ENCODE data around the gene GET4.
"Not testable (repeated sequence)": the region's sequence is repeated elsewhere in the genome, so short reads cannot be mapped to it uniquely, and the experiment has no call there.

Gene GET4

DNA sequence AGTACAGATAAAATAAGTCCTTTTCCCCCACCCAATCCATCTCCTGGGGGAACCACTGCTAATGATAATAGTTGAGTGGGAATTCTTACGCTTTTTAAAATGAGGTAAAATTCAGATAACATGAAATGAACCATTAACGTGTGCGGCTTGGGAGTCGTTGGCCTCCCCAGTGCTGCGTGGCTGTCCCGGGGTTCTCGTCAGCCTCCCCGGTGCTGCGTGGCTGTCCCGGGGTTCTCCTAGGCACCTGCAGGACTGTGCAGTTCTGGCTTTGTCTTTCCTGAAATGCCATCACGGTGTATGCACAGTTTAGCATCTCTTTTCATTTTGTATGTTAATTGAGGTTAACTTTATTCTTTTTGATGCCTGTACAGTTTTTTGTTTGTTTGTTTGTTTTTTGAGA is 30.6 kb upstream of the GET4 start:
- FAIRE-seq: no peak

DNA sequence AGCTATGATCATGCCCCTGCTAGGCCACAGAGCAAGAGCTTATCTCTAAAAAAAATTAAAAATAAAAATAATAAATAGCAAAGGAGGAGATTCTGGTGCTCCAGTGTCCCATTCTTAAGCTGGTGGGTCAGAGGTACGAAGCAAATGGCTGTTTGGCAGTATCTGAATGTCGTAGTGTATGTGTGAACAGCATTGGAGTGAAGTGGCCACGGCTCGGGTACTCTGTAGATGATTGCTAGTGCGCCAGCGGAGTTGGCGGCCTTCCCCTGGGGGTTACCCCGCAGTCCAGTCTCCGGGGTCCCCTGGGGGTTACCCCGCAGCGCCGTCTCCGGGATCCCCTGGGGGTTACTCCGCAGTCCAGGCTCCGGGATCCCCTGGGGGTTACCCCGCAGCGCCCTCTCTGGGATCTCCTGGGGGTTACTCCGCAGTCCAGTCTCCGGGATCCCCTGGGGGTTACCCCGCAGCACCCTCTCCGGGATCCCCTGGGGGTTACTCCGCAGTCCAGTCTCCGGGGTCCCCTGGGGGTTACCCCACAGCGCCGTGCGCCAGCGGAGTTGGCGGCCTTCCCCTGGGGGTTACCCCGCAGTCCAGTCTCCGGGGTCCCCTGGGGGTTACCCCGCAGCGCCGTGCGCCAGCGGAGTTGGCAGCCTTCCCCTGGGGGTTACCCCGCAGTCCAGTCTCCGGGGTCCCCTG is 29.2 kb upstream of the GET4 start:
- not testable (repeated sequence) for FAIRE-seq

GRCh38 chr7:847728-848127 is 28.6 kb upstream of the GET4 start:
- FAIRE-seq: not testable (repeated sequence)

DNA sequence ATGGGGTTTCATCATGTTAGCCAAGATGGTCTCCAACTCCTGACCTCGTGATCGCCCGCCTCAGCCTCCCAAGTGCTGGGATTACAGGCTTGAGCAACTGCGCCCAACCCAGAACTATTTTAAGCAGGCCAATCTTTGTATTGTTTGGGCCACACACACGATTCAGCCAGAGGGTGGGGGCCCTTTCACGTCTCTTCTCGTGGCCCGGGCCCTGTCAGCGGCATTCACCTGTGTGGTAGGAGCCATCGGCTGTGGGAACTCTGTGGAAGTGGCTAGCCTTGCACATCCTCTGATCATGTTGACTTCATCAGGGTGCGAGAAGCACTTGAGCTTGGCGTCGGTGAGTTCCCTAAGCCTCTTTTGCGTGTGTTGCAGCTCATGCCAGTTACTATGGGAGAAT is 27.2 kb upstream of the GET4 start:
- FAIRE-seq: no peak

DNA sequence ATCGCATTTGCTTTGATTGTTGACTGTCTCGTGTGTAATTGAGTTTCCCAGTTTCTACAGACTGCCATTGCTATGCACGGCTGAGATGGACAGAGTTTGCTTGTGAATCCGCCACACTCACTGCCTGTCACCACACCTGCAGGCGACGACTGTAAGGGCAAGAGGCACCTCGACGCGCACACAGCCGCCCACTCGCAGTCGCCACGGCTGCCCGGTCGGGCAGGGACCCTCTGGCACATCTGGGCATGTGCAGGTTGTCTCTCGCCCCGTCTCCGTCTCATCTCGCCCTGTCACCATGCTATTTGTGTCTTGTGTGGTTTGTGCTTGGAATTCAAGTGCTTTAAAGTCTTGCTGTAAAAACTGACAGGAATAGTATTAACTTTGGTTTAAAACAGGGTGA is 26.6 kb upstream of the GET4 start:
- FAIRE-seq: no peak

DNA sequence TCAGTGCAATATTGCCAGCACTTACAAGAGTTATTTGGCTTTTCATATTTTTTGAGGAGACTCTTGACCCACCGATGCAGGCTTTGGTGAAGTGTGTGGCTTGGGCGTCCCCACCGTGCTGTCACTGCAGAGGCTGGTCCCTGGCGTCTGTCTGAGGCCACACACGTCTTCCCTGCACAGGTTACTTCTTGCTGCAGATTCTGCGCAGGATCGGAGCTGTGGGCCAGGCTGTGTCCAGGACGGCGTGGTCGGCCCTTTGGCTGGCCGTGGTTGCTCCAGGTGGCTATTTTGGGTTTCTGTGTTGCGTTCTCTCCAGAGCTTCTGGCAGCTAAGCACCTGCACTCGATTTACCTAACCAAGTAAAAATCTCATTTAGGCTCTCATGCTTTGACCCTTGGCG is 25.1 kb upstream of the GET4 start:
- FAIRE-seq: no peak

- FAIRE-seq: no peak
Measured at GRCh38 chr7:853366-854117, 22.8 kb upstream of the GET4 start.

- no peak for FAIRE-seq
Measured at GRCh38 chr7:854118-854775, 22.1 kb upstream of the GET4 start.

DNA sequence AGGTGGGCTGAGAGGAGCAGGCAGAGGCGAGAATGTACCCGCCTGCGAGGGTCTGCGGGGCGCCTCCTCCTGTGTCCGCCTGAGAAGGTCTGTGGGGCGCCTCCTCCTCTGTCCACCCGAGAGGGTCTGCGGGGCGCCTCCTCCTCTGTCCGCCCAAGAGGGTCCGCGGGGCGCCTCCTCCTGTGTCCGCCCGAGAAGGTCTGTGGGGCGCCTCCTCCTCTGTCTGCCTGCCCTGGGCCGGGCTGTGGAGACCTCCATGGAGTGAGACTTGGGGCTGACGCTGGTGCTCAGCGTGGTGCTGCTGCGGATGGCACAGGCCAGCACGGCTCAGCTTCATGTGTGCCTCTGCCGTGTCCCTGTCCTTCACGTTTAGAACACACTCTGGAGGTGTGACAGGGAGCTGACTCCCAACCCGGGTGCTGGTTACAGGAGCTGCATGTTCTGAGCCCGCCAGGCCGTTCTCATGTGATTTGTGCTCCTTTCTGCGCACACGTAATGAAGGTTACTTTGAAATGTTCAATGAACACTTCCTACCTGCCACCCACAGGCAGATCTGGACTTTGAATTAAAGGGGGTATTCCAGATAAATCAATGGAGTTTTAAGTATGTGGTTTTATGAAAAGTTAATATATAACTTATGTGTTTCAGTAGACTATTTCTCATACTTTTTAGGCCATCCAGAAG is 20.5 kb upstream of the GET4 start:
- FAIRE-seq: no peak

- FAIRE-seq: no peak
Measured at GRCh38 chr7:856444-857095, 19.8 kb upstream of the GET4 start.

GRCh38 chr7:857661-858060 is 18.7 kb upstream of the GET4 start:
- FAIRE-seq: no peak

DNA sequence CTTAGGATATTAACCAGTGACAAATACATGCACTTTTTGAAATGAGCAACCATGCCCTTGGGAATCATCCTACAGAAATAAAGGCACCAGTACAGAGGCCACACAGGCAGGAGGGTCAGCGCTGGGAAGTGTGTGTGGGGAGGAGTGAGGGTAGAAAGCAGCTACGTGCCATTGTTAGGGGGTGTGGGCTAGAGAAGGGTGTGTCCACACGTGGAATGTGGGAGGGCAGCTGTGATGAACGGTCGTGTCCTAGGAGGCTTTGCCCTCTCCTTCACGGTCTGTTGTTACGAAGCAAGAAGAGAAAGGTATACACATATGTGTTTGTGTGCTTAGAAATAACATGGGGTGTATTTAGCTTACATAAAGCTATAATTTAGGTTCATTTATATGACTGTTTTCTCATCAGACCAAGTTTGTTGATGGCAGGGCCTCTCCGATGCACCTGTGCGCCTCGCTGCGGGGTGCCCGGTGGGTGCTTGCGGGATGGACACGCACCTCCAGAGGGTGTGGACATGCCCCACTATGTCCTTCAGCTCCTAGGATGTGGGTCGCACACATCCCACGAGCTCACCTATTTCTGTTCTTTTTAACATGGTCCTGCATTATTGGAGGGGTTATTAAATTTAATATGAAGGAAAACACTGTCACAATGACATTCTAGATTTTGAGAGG is 16.9 kb upstream of the GET4 start:
- no peak for FAIRE-seq

- no peak for FAIRE-seq
Measured at GRCh38 chr7:860149-860548, 16.2 kb upstream of the GET4 start.

DNA sequence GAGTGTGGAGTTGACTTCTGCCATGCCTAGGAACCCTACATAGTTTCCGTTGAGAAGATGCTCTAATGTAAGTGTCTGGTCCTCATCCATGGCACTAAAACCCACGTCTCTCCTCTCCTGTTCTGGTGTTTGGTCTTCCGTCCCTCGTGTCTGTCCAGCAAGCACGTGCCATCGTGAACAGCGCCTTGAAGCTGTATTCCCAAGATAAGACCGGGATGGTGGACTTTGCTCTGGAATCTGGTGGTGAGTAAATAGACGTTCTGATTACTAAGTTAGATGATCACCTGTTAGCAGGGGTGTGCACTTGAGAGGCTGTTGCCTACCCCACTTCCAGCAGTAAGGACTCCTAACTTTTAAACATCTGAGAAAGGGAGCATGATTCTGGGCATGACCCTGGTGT is 15.1 kb upstream of the GET4 start:
- FAIRE-seq: no peak

DNA sequence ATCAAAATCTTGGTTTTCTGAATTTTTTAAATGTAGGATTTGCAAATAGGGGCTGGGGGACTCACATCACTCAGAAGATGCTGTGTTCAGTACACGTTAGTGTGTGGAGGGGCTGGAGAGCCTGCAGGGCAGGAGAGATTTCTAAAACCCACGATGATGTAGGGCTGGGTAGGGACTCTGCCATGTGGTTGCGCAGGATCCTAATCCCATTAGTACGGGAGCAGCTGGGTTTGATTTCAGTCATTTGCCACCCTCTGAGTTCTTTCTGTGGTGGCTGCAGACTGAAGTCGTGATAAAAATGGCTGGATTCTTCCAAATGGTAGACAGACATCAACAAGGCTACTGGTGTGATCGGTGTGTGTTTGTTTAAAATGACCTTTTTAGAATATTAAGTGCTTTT is 14.2 kb upstream of the GET4 start:
- FAIRE-seq: no peak

DNA sequence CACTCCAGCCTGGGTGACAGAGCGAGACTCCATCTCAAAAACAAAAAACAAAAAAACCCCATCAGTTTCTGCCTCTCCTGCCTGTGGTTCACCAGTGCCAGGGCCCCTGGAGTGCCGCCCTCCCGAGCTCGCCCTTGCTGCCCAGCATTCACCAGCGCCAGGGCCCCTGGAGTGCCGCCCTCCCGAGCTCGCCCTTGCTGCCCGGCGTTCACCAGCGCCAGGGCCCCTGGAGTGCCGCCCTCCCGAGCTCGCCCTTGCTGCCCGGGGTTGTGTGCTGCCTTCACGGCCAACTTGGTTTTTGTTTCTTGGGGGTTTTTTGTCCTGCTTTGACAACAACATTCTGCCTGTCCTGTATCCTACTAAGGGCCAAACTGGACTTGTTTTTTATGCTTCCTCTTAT is 13.2 kb upstream of the GET4 start:
- no peak for FAIRE-seq

DNA sequence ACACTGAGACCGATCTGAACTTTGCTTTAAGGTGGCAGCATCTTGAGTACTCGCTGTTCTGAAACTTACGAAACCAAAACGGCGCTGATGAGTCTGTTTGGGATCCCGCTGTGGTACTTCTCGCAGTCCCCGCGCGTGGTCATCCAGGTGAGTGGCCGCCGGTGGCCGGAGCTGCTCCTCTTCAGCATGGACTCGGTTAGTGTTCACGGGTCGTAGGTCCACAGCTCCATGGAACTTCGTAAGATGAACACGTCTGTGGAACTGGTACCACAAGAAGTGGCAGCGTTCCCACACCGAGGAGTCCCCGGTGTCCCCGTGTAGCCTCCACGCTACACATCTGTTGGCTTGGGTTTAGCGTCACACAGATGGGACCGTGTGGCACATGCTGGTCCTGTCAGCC is 10.4 kb upstream of the GET4 start:
- no peak for FAIRE-seq

GRCh38 chr7:867001-867405 is 9.4 kb upstream of the GET4 start:
- FAIRE-seq: no peak

DNA sequence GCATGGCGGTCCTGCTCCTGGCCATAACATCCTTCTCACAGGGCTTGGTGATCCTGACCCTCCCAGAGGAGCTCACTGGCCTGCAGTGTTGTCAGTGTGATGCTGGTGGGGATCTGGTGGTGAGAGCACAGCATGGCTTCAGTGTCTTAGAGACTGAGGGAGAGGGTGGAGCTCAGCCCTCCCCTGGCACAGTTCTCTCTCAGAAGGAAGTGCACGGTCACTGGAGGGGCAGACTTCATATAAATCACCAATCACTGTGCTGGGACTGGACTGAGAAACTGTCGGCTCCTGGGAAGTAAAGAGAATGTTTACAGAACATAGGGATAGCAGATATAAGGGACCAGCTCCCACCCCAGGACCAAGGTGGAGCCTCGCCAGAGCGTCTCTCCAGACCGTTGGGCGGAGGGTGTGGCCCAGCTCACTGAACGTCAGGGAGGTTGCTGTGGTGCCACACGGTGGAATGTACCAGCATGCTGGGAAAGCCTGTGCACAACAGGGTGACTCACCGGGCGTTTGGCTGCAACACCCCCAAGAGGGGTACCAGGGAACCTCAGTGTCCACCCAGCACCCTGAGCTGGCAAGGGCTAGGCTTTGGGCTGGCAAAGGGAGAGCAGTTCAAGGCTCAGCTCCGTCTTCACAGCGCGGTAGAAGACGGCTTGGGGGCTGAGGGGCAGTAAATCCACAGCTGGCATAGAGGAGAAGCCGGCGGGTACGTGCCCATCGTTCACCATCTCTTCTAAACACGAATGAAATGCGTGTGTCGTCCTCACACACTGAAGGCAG is 8.8 kb upstream of the GET4 start:
- FAIRE-seq: no peak

GRCh38 chr7:868189-868486 is 8.2 kb upstream of the GET4 start:
- no peak for FAIRE-seq

DNA sequence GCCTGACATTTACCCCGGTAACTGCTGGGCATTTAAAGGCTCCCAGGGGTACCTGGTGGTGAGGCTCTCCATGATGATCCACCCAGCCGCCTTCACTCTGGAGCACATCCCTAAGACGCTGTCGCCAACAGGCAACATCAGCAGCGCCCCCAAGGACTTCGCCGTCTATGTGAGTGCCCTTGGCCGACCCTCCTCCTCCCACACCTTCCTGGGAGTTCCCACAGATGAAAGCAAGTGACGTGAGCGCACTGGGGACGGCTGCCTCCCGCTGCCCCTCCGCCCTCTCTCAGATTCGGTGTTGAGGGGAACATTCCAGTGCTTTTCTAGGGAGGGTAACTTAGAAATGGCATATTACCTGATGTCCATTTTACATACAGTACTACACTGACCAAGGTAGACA is 7.0 kb upstream of the GET4 start:
- FAIRE-seq: no peak
